ENCODE results near the gene RFNG.

Gene RFNG

DNA sequence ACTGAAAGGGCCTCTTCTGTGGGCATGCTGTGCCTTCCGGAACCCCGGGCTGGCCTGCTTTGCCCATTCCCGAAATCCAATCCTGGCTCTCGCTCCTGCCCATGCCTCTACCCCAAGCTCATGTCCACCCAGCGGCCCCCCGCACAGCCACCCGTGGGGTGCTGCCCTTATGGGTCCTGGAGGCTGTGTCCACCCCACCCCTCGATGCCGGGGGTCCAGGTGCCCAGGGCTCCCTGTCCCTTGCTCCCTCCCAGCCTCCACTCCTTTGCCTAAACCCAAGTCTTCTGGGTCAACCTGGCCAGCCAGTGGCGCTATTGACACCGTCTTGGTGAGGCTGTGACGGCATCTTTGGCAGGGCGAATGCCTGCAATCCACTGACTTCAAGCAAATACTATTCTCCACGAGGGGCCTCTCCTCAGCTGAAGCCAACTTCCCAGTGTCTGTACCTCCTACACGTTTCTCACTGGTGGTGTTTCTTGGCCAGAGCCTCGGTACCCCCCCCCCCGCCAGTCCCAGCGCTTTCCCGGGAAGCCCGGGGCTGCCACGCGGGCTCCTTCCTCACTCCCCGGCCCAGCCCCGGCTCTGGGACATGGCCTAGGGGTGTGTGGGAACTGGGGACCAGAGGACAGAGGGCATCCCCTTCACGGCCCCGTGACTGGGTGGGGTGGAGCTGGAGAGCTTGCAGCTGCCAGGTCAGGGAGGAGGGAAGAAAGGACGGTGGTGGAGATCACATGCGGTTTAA is 26.2 kb upstream of the RFNG start:
- DNase-seq = no peak

DNA sequence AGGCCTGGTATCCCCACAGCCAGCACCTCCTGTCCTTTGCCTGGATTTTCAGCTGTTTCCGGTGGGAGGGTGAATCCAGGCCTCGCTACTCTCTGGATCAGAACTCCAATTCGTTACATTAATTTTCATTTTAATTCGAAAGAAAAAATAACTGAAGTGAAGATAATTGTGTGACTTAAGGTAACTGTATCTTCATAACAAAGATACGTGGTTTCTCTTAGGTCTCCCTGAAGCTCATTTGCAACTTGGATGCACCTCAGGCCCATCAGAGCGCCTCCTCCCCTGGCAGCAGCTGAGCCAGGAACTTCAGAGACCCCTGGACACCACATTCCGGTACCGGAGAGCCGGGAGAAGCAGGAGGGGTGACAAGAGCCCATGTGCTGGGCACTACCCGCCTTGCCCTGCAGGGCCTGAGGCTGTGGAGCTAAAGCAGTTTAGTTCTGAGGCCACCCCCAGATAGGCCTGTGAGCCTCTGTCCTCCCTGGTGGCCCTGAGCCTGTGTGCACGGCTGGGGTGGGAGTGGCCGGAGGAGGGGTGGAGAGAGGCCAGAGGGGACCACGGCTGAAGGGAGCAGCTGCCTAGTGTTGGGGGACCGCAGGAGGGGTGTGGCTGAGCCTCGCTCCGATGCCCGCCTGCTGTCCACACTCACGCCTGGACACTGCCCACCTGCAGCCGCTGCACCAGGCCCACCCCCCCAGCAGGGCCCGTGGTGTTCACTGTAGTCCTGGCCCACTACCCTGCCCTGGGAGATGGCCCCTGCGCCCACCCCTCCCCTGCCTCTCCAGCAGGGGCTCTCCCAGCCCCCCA is 25.4 kb upstream of the RFNG start:
- no peak for DNase-seq

DNA sequence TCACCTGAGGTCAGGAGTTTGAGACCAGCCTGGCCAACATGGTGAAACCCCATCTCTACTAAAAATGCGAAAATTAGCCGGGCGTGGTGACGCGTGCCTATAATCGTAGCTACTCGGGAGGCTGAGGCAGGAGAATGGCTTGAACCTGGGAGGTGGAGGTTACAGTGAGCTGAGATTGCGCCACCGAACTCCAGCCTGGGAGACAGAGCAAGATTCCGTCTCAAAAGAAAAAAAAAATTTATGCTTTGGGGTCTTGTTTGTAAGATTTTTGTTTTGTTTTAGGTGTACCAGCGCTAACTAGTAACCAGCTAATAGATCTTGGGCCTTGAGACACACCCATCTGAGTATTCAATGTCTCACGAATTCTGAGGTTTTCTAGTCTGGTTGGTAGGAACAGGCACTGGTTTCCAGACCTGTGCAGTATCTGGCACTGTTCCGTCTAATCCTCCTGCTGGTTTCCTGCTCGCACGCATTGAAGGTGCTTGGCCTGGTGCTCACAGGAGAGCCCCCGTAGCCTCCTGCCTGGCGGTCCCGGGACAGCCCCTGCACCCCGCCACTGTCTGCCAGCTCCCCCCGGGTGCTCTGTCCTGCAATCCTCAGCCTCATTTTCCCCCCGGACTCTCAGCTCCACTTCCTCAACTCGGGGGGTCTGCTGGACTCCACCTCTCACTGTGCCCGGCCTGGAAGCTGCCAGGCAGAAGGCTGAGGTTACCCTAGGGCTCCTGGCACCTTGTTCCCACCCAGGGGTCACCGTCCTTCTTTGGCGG is 24.6 kb upstream of the RFNG start:
- no peak for DNase-seq

DNA sequence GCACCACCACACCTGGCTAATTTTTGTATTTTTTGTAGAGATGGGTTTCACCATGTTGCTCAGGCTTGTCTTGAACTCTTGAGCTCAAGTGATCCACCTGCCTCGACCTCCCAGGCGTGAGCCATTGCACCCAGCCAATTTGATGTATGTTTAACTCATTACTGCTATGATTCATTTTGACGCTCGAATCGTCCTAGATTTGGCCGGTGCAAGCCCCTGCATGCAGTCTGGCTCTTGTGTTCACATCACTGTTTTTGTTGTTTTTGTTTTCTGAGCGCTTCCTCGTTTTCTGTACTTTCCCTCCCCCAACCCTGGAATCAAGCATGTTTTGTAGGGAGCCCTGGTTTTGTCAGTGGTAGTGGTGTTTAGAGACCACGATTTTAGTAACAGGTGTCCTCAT is 21.8 kb upstream of the RFNG start:
- DNase-seq = no peak

DNA sequence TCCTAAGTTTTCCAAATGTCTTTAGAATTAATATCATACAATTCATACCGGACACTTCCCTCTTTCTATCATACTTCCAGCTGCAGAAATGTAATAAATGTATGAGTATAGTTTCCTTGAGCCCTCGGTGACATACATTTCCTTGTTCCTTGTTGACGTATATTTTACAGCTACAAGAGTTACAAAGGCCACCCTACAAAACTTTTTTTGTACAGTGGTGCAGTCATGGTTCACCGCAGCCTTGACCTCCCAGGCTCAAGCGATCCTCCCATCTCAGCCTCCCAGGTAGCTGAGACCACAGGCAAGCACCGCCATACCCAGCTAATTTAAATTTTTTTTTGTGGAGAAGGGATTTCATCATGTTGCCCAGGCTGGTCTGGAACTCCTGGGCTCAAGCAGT is 21.2 kb upstream of the RFNG start:
- no peak for DNase-seq

DNA sequence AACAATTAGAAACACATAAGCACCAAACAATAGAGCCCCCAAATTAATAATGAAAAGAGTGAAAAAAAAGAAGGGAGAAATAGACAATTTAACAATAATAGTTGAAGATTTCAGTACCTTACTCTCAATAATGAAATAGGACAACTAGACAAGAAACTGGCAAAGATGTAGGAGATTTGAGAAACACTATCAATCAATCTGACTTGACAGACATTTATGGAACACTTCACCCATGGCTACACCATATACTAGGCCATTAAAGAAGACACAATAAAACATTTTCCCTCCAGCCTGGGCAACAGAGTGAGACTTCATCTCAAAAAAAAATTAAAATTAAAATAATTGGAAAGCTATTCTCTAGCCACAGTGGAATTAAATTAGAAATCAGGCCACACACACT is 19.0 kb upstream of the RFNG start:
- no peak for DNase-seq

DNA sequence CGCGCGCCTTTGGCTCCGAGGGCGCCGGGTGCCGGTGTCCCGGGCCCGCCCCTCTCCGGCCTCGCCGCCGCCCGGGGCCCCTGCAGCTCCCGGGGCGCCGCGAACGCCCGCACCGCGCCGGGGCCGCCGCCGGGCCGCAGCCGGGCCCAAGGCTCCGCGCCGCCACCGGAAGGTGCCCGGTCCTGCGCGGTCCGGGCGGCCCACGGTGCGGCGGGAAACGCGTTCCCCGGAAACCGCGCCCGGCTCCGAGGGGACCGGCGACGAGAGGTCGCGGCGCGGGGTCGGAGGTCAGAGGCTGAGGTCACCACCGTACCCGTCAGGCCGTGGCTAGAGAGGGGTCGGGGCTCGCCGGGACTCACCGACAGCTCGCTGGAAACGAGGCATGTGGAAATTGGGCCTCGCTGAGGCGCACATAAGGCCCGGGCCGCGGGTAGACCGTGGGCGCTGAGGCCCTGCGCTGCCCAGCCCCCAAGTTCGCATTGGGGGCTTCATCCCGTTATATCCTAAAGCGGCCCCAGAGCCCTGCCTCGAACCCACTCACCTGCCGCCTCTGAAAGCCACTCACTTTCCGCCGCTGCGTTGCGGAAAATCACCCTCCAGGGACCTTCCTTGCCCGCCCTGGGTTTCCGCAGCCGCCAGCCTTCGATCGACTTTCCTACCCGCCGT is 14.2 kb upstream of the RFNG start, which contains the start of gene DUS1L:
DUS1L (minus strand) TSS at position 167 of the 666 bp plus-strand sequence. CDS start 745 bp downstream, outside the sequence.
- peak; percentile 43 for DNase-seq

DNA sequence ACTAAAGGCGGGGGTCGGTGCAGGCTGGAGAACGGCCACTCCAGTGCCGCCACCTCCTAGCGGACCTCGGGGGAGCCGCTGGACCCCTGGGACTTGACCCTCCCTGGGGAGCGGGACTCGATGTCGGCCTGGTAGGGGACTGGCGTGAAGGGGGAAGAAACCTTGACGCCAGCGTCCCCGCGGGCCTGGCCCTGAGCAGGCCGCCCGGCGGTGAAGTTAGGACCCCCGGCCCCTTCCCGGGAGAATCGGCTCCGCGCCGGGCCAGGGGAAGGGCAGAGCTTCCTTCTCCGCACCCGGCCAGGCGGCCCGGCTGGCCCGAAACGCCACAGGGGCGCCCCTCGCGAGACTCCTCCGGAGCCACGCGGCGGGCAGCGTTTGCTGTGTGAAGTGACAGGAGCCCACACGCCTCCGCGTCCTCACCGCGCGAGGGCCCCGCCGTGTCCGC is 13.6 kb upstream of the RFNG start:
- DNase-seq = no peak

DNA sequence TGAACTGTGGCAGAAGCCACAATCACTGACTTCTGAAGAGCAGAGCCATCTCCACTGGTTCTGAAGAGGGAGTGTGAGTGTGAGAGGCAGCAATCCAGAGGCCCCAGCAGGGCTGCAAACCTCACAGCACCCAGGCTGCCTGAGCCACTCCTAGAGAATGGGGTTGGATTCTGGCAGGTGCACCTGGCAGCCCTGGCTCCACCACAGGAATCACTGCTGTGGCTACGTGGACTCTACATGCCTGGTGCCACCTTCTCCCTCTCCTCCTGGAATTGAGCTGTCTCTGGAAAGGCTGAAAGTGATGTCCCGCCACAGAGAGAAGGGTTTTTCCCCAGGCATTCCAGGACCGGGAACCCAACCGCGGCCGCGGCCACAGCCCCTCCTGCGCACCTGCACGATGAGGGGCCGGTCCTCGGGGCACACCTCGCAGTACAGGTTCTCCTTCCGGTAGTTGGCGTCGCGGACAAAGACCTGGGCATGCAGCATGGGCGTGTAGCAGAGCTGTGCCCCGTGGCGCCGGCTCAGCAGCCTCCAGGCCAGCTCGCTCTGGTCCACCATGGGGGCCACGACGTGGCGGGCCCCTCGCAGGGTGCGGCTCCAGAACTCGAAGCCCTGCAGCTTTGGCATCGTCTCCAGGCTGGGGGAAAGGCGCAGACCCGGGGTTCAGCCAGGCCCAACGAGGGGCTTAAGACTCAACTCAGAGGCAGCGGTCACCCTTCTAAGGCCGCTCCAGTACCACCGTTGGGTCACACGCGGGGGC is 13.0 kb upstream of the RFNG start:
- peak; percentile 66 for DNase-seq

DNA sequence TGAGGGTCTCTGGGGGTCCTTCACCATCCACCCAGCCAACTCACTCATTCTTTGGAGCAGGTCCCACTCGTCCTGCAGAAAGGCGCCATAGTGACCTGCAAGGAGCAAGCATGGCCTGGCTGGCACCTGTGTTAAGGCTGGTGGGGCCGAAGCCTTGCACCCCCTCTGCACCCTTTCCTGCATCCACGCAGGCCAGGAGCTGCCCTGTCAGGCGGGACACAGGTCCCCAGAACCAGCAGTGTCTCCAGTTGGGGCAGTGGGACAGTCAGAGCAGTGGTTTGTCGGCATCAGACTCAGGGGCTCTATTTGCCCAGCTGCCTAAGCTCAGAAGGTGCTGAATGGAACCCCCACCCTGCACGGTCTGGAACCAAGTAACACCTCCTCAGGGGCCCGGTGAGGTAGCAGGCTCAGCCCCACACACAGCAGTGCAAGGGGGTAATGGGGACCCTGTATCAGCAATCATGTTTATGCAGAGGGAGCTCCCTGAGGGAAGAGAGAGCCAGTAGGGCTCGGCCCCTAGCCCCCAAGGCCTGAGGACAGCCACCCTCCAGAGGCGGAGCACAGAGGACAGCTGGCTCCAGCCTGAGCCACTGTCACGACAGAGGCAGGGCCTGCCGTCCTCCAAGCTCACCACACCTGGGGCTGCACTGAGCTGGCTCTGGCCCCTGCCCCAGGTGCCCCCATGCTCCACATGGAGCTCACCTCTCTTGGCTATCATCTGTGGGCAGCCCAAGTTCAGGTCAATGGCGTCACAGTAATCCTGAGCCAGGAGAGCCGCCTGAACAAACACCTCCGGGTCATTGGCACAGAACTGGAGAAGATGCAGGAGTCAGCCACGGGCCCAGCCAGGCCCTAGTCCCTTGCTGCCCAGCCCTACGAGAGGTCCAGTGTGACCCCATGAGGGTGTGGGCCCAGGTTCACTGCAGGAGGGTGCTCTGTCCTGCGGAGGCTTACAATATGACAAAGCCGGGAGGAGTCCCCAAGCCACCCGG is 12.1 kb upstream of the RFNG start:
- DNase-seq = no peak

DNA sequence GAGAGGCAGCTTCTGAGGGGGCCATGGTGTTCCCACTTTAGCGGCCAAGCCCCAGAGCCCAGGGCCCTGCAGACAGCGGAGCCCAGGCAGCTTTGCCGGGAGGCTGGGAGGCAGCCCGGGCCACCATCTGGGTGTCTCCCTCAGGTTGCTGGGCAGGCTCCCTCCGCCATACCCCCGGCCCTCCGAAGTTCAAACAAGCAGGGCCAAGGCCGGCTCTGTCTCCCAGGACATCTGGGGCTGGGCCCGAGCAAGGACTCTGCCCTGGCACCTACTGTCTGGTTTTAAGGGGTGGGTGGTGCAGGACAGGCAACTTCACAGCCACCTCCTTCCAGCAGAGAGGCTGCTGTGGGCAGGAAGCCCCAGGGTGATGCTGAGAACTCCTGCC is 11.4 kb upstream of the RFNG start:
- no peak for DNase-seq

DNA sequence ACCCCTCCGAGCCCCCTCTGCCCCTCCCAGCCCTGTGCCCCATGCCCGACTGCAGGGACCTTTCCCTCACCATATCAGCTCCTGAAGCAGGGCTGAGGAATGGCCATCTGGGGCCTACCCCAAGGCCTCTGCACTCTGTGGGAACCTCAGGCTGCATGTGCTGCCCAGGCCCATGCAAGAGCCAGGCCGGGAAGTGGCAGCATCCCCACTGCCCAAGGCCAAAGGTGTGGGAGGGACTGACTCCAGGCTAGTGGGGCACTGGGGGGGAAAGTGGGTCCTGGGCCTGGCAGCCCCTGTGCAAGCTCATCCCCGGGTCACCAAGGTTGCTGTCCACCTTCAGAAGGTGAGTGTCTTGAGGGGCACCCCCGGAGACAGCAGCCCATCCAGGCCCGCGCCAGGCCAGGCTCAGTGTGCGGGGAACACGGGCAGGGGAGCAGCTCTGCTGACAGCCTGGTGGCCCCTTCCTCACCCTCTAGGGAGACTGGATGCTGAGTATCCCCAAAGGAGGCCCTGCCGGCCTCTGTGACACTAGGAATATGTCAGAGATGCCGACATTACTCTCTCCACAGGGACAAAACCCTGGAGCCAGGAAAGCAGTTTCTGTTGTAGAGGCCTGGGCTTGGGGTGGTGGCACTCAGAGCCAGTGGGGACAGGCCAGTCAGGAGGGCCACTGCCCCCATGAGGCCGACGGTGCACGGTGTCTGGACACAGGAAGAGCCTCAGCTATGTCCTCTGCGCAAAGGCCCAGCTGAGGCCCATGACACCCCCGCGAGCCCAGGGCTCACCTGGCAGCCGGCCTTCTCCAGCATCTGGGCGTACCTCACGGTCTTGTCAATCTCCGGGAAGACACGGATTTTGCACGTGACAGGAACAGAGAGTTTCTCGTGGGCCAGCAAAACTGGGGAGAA is 10.7 kb upstream of the RFNG start:
- no peak for DNase-seq

DNA sequence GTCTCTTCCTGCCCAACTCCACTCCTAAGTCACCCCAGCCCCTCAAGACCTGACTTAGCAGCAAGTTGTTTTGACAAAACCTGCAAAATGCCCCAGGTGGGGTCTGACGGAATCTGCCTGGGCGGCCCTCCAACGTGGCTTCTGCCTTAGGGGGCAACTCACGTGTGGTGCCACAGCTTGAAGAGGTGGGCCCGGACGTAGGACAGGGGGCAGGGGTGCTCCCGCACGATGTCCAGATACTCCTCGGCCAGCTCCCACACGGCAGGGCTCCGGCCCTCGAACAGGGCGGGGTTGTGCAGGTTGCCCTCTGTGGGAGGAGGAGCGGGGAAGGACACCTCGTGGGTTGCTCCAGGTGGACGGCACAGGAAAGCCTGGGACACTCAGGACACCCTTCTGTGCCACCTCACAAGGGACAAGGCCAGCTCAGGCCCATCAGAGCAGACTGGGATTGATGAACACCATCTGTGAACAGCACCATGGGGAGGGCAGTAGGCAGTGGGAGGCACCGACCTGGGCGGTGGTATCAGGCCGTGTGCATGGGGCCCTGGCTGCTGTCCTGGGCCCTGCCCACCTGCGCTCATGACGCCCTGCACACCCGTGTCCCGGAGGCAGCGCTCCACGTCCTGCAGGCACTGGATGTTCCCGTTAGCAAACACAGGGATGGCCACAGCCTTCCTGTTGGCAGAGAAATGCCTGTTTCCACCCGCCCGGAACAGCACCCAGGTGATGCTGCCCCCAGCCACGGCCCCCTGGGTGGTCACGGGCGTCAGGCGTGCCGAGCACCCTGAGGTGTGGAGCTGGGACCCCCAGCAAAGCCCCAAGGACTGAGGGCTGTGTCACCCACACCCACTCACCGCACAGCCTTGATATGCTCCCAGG is 9.7 kb upstream of the RFNG start:
- no peak for DNase-seq

DNA sequence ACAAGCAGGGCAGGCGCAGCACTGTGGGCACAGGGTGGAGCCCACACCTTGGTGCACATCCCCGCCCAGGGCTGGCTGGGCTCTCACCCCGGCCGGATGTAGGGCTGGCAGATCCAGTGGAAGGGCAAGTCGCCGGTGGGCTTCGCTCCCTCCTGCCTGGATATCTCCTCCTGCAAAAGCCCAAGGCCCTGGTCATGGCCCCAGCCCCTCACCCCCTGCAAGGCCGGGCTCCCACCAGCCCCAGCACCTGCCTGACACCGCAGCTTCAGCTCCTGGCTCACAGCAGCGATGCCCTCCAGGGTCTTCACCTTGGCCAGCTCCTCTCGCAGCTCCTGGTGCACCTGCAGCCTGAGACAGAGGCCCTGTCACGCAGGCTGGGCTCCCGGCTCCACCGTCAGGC is 9.0 kb upstream of the RFNG start:
- no peak for DNase-seq

DNA sequence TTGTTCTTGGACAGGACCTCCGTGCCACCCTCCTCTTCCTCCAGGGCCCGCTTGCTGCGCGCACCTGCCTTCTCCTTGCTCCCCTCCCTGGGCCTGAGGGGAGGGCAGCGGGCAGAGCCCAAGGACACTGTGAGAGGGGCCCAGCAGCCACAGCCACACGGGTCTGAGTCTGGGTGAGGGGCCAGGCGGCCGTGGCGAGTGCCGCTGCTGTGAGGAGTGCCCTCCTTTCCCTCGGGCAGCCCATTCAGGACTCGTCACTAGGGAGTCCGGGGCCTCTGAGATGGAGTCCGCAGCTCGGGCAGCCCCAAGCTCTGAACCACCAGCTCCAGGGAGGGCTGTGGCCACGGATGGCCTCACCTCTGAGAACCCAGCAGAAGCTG is 8.4 kb upstream of the RFNG start:
- no peak for DNase-seq

DNA sequence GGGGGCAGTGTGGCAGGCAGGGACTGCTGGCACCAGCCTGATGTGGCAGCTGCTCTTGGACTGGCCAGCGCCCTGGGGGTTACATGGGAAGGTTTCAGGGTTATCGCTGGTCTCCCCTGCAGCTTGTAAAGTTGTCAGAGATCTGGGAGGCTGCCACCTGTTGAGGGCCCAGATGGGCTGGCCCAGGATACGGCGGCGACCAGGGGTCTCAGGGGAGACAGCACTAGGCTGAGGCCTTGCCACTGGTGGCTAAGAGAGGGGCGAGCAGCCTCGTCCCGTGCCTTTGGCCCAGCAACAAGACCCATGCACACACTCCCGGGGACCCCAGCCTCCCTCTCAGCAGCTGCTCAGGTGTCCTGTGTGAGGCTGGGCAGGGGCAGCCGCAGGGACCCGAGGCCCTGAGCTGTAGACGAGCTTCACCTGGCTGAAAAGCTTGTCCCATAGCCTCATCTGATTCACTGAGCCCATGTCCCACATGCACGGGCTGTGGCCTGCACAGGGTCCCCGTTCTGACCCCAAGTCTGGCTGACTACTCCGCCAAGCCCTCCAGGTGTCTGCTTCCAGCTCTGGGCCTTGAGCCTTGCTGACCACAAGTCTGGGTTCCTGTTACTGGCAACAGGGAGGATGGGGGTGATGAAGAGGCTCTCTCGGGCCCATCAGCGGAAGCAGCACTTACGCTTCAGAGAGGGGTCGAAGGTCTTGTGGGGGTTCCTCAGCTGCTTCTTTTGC is 7.8 kb upstream of the RFNG start:
- peak; percentile 17 for DNase-seq

DNA sequence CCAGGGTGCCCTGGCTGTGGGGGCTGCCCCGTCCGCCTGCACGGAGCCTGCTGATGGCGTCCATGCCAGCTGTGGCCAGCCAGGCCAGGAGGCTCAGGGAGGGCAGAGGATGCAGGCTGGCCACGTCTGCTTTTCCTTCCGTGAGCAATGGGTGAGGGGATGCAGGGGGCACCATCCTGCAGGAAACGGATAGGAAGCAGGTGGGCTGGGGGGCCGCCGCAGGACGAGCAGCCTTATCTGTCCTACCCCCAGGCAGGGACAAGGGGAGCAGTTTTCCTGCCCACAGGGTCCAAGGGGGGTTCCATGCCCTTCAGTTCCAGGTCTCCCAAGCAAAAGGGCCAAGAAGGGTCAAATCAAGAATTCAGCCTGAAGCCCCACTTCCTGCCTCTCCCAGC is 7.2 kb upstream of the RFNG start:
- no peak for DNase-seq

DNA sequence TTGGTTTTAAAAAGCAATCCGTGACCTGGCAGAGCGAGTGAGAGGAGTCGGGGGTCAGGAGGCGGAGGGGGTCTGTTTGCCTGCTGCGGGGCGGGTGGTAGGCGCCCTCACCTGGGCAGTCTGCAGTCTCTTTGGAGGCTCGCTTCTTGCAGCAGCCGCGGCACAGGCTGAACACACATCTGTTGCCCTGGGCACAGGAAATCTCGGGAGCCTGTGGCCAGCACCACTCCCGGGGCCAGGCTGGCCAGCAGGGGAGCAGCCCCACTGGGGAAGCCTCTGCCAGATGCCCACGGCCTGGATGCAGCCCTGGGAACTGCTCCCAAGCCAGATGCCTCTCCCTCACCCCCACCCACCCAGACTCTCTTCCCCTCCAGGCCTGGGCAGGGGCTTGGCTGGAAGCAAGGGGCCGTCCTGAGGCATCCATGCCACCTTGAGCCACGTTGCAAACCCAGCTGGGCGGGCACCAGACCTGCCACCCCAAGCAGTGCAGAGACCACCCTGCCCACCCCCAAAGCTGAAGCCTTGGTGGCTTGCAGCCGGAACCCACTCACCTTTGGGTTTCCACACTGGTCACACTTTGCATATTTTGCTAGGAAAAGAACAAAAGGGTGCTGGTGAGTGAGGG is 6.7 kb upstream of the RFNG start:
- no peak for DNase-seq

All from NCI-H146 (cell line).